Stomach smooth muscle (tissue), 2 donors: ENCODE measurements around the gene OR7G2.

ENCODE experiments used
- H3K27ac ChIP-seq: one replicate; pipeline ENCODE4 v1.7.0; 2013; ENCODE audit warnings: mild to moderate bottlenecking, low read length, inconsistent platforms
- H3K27me3 ChIP-seq, 2 donors: one replicate each; pipeline ENCODE4 v1.7.0; 2013; ENCODE audit warnings: low read length in 2 of 2; ENCODE audit not compliant: insufficient read depth in 2 of 2, control insufficient read depth in 1 of 2
- H3K36me3 ChIP-seq, 2 donors: one replicate each; pipeline ENCODE4 v1.7.0; 2013; ENCODE audit warnings: low read length in 2 of 2; ENCODE audit not compliant: control insufficient read depth in 2 of 2, insufficient read depth in 2 of 2
- H3K4me1 ChIP-seq: one replicate; pipeline ENCODE4 v1.7.0; 2013; ENCODE audit warnings: low read length; ENCODE audit not compliant: control insufficient read depth, insufficient read depth
- H3K4me3 ChIP-seq, 2 donors: one replicate each; pipeline ENCODE4 v1.7.0; 2013; ENCODE audit warnings: low read length in 2 of 2
- H3K9ac ChIP-seq, 2 donors: one replicate each; pipeline ENCODE4 v1.7.0; 2013; ENCODE audit warnings: low read length in 2 of 2, mild to moderate bottlenecking in 1 of 2
- H3K9me3 ChIP-seq, 2 donors: one replicate each; pipeline ENCODE4 v1.7.0; 2013; ENCODE audit warnings: low read length in 2 of 2; ENCODE audit not compliant: control insufficient read depth in 2 of 2
- donor health status: healthy.
- donor health status: Pancreatic carcinoma.

OR7G2 gene

DNA sequence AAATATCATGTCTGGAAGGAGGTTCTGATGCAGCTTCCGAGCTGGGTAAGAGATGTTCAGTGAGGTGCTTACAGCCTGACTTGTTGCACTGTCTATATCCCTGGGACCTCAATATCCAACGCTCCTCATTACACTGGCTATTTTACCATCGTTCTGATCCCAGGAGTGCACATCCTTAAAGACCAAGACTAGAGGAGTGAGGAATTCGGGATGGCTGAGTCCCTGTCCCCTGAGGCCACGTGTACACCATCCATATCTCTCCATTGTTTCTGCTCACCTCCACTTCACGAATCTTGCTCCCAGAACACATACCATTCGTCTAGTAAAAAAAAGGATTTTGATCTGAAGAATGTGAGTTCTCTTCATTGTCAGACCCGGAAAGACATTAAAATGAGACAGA lies at the start of gene OR7G2:
OR7G2 (minus strand) TSS at position 101 of the 400 bp plus-strand sequence. CDS start 4,232 bp downstream, outside the sequence.
- peaks cover 0 to 9% of the 10 kb centered on the region in 2 donors for H3K27me3 ChIP-seq

DNA sequence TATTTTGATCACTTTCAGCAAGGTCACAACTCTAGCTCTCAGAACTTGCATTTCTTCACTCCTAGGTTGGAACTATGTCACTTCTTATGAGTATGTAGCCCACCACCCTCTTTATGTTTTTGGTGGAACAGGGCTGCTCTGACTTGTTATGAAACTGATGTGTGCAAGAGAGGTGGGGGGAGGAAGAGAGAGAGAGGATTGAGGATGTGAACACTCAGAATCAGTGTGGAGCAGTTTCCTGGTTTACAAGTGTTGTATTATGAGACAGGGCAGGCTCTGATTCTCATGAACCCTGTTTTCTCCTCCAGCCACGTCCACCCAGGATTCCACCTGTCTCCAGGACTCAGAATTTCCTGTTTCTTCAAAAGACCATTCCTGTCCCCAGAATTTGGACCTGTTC lies 49.0 kb upstream of the OR7G2 start:
- Histone ChIP-seq H3K36me3 (peaks cover 51 to 52% of the 10 kb centered on the region in 2 donors), H3K4me3 (no peak overlapping the region), H3K9ac (no peak overlapping the region), H3K9me3 (peaks cover 5 to 16% of the 10 kb centered on the region in 2 donors), H3K27me3 (no peaks in the 10 kb centered on the region), H3K4me1 (no peaks in the 10 kb centered on the region), H3K27ac (no peak overlapping the region)

More for the DNA sequence above, at the start of gene OR7G2:
- no peaks in the 10 kb centered on the region for H3K36me3 ChIP-seq
- H3K9me3 ChIP-seq = no peaks in the 10 kb centered on the region
- H3K9ac ChIP-seq = no peak within 1 kb of the TSS
- H3K4me3 ChIP-seq = no peak within 1 kb of the TSS
- no peak within 1 kb of the TSS for H3K27ac ChIP-seq
- no peaks in the 10 kb centered on the region for H3K4me1 ChIP-seq

DNA sequence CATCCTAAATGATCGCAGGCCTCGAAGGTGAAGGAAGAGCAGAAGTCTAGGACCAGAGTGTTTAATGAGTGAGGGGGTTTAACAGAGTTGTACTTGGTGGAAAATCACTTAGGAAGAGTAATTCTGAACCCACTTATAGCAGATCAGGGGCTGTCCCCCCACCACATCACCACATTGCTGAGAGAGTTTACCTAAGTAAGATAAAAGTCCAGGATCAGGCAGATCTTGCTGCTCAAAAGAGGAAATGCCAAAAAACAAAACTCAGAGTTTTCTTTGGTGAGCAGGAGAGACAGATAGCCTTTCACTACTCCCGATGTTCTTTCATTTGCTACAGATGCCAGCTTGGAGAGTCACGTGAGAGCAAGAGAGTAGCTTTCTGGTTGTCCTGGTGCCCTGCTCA lies 48.3 kb upstream of the OR7G2 start:
- Histone ChIP-seq H3K9ac (no peak overlapping the region), H3K9me3 (peaks cover 5 to 11% of the 10 kb centered on the region in 2 donors), H3K4me1 (no peaks in the 10 kb centered on the region), H3K27me3 (no peaks in the 10 kb centered on the region), H3K36me3 (peaks cover 44% of the 10 kb centered on the region in 2 donors), H3K27ac (no peak overlapping the region), H3K4me3 (no peak overlapping the region)

DNA sequence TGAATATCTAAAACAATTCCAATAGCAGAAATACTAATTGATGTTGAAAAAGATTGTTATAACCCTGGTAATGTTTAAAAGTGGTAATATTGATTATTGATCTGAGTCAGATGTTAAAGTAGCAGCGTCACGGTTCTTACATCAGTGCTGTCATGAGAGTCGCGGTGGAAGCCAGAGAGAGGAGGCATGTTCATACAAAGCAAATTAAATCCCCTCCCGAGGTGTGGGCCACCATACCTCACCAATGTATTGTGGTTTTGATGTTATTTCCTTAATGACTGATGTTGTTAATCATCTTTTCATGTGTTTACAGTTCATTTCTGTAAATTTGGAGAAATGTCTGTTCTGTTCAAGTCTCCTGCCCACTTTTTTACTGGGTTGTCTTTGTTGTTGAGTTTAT lies 44.1 kb upstream of the OR7G2 start:
- Histone ChIP-seq H3K27me3 (no peaks in the 10 kb centered on the region), H3K4me3 (no peak overlapping the region), H3K36me3 (peaks cover 10% of the 10 kb centered on the region in 2 donors), H3K9ac (no peak overlapping the region), H3K27ac (no peak overlapping the region), H3K9me3 (peaks cover 5 to 7% of the 10 kb centered on the region in 2 donors), H3K4me1 (no peaks in the 10 kb centered on the region)

DNA sequence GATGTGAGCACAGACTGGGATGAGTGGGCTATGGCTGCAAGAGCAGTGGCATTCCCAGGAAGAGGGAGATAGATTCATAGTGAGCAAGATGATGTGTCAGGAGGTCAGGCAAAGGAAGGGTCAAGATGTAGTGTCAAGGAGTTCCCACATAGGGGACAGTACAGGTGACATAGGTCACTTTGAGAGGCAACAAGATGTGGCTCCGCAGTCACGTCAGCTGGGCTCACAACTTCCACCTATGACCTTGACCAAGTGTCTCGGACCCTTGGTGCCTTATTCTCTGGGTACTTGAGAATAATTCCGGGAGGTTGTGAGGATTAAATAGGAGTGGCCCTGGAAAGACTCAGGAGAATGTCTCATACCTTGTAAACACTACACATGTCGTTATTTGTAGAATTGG lies 43.4 kb upstream of the OR7G2 start:
- Histone ChIP-seq H3K27me3 (no peaks in the 10 kb centered on the region), H3K9ac (no peak overlapping the region), H3K4me1 (no peaks in the 10 kb centered on the region), H3K4me3 (no peak overlapping the region), H3K9me3 (peaks cover 5 to 7% of the 10 kb centered on the region in 2 donors), H3K36me3 (peaks cover 3 to 7% of the 10 kb centered on the region in 2 donors), H3K27ac (no peak overlapping the region)

DNA sequence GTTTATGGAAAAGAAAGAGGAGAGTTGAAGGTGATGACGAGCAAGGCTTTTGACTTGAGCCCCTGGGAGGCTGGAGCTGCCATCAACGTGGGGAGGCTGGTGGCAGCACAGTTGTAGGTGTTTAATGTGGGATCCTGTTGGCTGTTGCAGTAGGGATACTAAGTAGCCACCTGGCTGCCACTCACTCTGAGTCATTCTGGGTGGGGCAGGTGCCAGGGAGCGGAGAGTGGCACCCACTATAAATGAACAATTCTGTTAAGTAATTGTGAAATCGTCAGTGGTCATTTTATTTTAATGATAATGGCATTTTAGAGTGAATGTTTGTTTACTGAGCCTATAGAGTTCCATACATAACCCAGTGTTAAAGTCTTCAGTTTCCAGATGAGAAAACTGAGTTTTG lies 42.7 kb upstream of the OR7G2 start:
- peaks cover 0 to 2% of the 10 kb centered on the region in 2 donors for H3K36me3 ChIP-seq
- no peaks in the 10 kb centered on the region for H3K4me1 ChIP-seq
- H3K27me3 ChIP-seq = no peaks in the 10 kb centered on the region
- H3K9me3 ChIP-seq = peaks cover 0 to 6% of the 10 kb centered on the region in 2 donors
- H3K9ac ChIP-seq = no peak overlapping the region
- no peak overlapping the region for H3K27ac ChIP-seq
- no peak overlapping the region for H3K4me3 ChIP-seq

DNA sequence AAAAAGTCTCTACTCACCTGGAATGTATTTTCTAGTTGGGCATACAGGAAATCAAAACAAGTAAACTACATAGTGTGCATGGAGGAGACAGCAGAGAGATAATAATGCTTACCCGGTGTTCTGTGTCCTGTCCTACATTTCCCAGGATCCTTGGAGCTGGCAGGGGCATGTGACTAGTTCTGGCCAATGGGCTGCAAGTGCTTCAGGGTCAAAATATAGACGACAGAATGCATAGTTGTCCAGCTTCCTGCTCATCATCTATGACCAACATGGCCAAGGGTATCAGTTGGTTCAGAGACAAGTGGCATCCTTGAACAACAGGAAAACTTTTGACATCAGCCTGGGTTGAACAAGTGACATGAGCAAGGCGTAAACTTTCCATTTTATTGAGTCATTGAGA lies 41.4 kb upstream of the OR7G2 start:
- Histone ChIP-seq H3K27ac (no peak overlapping the region), H3K36me3 (peaks cover 0 to 2% of the 10 kb centered on the region in 2 donors), H3K9me3 (peaks cover 0 to 10% of the 10 kb centered on the region in 2 donors), H3K4me3 (no peak overlapping the region), H3K27me3 (no peaks in the 10 kb centered on the region), H3K4me1 (no peaks in the 10 kb centered on the region), H3K9ac (no peak overlapping the region)

DNA sequence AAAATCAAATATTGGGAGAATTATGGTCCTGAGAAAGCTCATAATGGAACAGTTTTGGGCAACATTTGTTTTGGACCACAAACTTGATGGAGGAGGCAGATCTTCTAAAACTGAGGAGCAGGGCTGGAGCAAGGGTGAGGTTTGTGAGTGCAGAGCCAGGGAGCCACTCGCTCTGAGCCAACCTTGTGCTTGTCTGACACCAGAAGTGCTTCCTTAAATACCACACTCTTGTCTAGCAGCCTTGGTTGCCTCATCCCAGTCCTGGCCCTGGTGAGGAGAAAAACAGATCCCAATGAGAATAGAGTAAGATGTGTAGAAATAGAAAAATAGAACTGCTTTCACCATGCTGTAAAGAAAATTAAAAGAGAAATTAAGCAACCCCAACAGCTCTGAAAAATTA lies 39.6 kb upstream of the OR7G2 start:
- Histone ChIP-seq H3K27ac (no peak overlapping the region), H3K27me3 (no peaks in the 10 kb centered on the region), H3K9me3 (peaks cover 0 to 10% of the 10 kb centered on the region in 2 donors), H3K4me1 (no peaks in the 10 kb centered on the region), H3K36me3 (no peaks in the 10 kb centered on the region), H3K9ac (no peak overlapping the region), H3K4me3 (no peak overlapping the region)

DNA sequence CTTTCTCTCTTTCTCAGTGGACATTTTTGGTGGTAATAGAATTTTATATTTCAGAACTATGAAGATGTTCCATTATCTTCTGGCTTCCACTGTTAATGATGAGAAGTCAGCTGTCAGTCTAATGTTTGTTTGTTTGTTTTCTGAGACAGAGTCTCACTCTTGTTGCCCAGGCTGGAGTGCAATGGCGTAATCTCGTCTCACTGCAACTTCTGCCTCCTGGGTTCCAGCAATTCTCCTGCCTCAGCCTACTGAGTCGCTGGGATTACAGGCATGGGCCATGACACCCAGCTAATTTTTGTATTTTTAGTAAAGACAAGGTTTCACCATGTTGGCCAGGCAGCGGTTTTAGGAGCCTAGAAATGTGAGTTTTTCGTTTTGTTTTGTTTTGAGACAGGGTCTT lies 37.6 kb upstream of the OR7G2 start:
- Histone ChIP-seq H3K36me3 (no peaks in the 10 kb centered on the region), H3K27ac (no peak overlapping the region), H3K4me3 (no peak overlapping the region), H3K4me1 (peaks cover 5% of the 10 kb centered on the region), H3K9me3 (peaks cover 0 to 7% of the 10 kb centered on the region in 2 donors), H3K27me3 (no peaks in the 10 kb centered on the region), H3K9ac (no peak overlapping the region)

DNA sequence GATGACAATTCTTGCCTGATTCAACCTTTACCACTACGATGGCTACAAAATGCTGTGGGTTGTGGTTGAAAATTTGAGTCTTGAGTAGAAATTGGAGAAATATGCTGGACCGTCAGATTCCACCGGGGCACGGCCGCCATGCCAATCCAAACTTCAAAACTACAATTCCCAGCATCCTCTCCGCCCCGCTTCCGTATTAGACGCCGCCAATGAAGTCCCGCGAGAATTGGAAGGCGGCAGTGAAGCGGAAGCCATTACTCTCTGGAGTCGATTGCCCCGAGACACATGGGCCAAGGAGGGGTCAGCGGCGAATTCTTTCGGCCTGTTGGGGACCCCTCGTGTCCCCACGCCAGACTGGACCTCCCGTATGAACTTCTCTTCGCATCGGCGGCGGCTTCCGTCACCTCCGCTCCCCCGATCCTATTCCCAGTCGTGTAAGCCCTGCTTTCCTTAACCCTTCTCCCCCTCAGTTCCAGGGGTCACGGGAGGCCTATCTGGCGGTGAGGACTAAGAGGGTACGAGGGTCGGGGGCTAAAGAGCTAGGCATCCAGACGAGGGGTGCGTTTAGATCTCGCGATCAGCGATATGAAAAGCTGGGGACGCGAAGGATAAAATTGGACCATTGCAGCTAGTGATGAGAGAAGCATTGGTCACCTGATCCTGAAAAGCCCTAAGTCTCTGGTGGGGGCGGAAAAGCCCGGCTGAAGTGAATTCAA lies 33.0 kb upstream of the OR7G2 start, which contains the start of gene ZNF317:
ZNF317 (plus strand) TSS at position 239 of the 716 bp plus-strand sequence. CDS start 15,620 bp downstream, outside the sequence.
- H3K27me3 ChIP-seq = no peaks in the 10 kb centered on the region

DNA sequence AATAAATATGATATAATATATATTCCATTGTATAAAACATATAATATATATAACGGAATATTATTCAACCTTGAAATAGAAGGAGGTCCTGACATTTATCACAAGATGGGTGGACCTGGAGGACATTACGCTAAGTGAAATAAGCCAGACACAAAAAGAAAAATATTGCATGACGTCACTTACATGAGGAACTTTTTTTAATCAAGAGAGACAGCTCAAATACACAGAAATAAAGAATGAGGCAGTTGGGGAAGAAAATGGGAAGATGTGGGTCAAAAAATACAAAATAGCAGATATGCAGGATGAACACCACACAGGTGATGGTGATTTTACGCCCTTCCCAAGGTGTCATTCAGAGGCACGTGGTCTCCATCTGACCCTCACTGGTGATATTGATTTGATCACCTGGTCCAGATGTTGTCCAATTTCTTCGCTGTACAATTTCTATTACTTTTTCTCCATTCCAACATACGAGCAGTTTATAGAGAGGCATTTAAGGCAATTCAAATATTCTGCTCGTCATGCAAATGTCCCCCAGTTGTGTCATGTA lies 32.4 kb upstream of the OR7G2 start:
- Histone ChIP-seq H3K27ac (no peak overlapping the region), H3K36me3 (no peaks in the 10 kb centered on the region), H3K9ac (peak overlapping the region; percentile 97 to 98), H3K9me3 (peaks cover 0 to under 1% of the 10 kb centered on the region in 2 donors), H3K4me3 (peak overlapping the region; percentile 97 to 99), H3K4me1 (peaks cover 9% of the 10 kb centered on the region), H3K27me3 (no peaks in the 10 kb centered on the region)

More for the DNA sequence above, 33.0 kb upstream of the OR7G2 start, which contains the start of gene ZNF317:
- H3K27ac ChIP-seq = peak within 1 kb of the TSS; percentile 86
- H3K9me3 ChIP-seq = peaks cover 0 to 7% of the 10 kb centered on the region in 2 donors
- H3K9ac ChIP-seq = peak within 1 kb of the TSS; percentile 97 to 98
- H3K4me1 ChIP-seq = peaks cover 9% of the 10 kb centered on the region
- H3K4me3 ChIP-seq = peak within 1 kb of the TSS; percentile 97 to 99
- H3K36me3 ChIP-seq = no peaks in the 10 kb centered on the region
